K562 (cell line): Measurements from ENCODE around the gene IFT25. TPM values are rescaled to one million over a fixed set of nuclear protein-coding genes. Genes with fewer than 3 reads are reported as not detected.
A peak's percentile ranks its signal among the peaks of the same experiment; 100 is the strongest.

Experiments used
- ATAC-seq: fragments of 200-7000 bp; cut with Tn5 transposase; 3 replicates; pipeline ENCODE4 v1.9.1; 2020; ENCODE audit warnings: moderate library complexity
- BruUV-seq: library from RNA; stranded (reverse); fragments of 400-500 nt; replicated peaks from 2 replicates; lab custom pipeline; 2021; lab: Mats Ljungman, UMichigan
- CTCF ChIA-PET: fragments of 300-600 bp; formaldehyde crosslinking; extraction: SDS; loops from one replicate; lab custom pipeline; 2021; ENCODE audit warnings: low intra/inter-chr PET ratio; lab: Yijun Ruan, JAX
- POLR2A ChIA-PET: fragments of 300-600, 350-650 bp; sonication (Branson Sonifier 250); formaldehyde crosslinking; extraction: SDS; loops from one replicate; lab custom pipeline; 2021; ENCODE audit warnings: antibody characterized with exemption, inconsistent platforms; lab: Yijun Ruan, JAX
- DNase-seq, 4 experiments: peaks; one replicate each; pipeline versions ENCODE4 v3.0.0 to v3.0.0-alpha.2; 2011 to 2018; ENCODE audit warnings: low spot score in 3 of 4, mixed read lengths in 3 of 4; ENCODE audit errors: extremely low read depth in 1 of 4
- FAIRE-seq: peaks from 2 replicates; lab custom pipeline; 2011; peaks lifted over from hg19 to GRCh38; lab: Jason Lieb, UNC
- H2AFZ ChIP-seq: 2 replicates; pipeline ENCODE4 v1.6.0; 2011; ENCODE audit warnings: low read depth, low read length, control low read depth, inconsistent platforms
- H3K27ac ChIP-seq: fragments of 200-600 bp; 3 replicates; pipeline ENCODE4 v1.8.0; 2011; ENCODE audit warnings: low read depth, mild to moderate bottlenecking, control low read depth, inconsistent platforms, low read length, moderate library complexity, mixed read lengths; ENCODE audit errors: extremely low read depth
- H3K27me3 ChIP-seq, 2 experiments: fragments of 300-600 bp in 1 of 2; 2 replicates in 1 of 2; 3 replicates in 1 of 2; pipeline versions ENCODE4 v1.6.0 to v1.8.0; 2011; ENCODE audit warnings: inconsistent platforms in 2 of 2, low read length in 2 of 2, mild to moderate bottlenecking in 1 of 2, mixed read lengths in 1 of 2, moderate library complexity in 1 of 2; ENCODE audit not compliant: control insufficient read depth in 2 of 2, insufficient read depth in 2 of 2
- H3K36me3 ChIP-seq: fragments of 300-600 bp; 3 replicates; pipeline ENCODE4 v1.8.0; 2011; ENCODE audit warnings: mild to moderate bottlenecking, low read length, inconsistent platforms; ENCODE audit not compliant: control insufficient read depth, insufficient read depth
- H3K4me1 ChIP-seq, 2 experiments: fragments of 200-600 bp in 1 of 2; replicated peaks in 1 of 2; 2 replicates in 1 of 2; 3 replicates in 1 of 2; pipeline versions ENCODE4 v1.5.1 to v1.8.0; 2011; ENCODE audit warnings: inconsistent platforms in 2 of 2, low read length in 2 of 2, mild to moderate bottlenecking in 1 of 2, mixed read lengths in 1 of 2, moderate library complexity in 1 of 2; ENCODE audit not compliant: control insufficient read depth in 2 of 2, insufficient read depth in 2 of 2
- H3K4me2 ChIP-seq: 2 replicates; pipeline ENCODE4 v1.6.1; 2011; ENCODE audit warnings: low read length, control low read depth, inconsistent platforms, mixed read lengths; ENCODE audit not compliant: insufficient read depth
- H3K4me3 ChIP-seq: fragments of 200-600 bp; sonication (generic), shearing (Covaris generic); 2 replicates; pipeline ENCODE4 v1.5.1; 2016; ENCODE audit warnings: control low read depth, inconsistent platforms
- H3K79me2 ChIP-seq: fragments of 200-600 bp; 3 replicates; pipeline ENCODE4 v1.8.0; 2011; ENCODE audit warnings: low read length, inconsistent platforms; ENCODE audit not compliant: control insufficient read depth, insufficient read depth
- H3K9ac ChIP-seq, 2 experiments: 2 replicates each; pipeline versions ENCODE4 v1.6.0 to v1.6.1; 2011; ENCODE audit warnings: low read depth in 2 of 2, low read length in 2 of 2, control low read depth in 1 of 2, inconsistent platforms in 1 of 2, mild to moderate bottlenecking in 1 of 2, mixed read lengths in 1 of 2; ENCODE audit not compliant: insufficient read depth in 1 of 2
- H3K9me1 ChIP-seq: one replicate; pipeline ENCODE4 v1.6.0; 2011; ENCODE audit warnings: inconsistent platforms, mild to moderate bottlenecking, low read length, moderate library complexity; ENCODE audit not compliant: control insufficient read depth, insufficient read depth
- H3K9me3 ChIP-seq: replicated peaks from 2 replicates; pipeline ENCODE4 v1.5.1; 2011; ENCODE audit warnings: low read depth, low read length, inconsistent platforms; ENCODE audit not compliant: control insufficient read depth, insufficient read depth
- H4K20me1 ChIP-seq: replicated peaks from 2 replicates; pipeline ENCODE4 v1.6.1; 2011; ENCODE audit warnings: low read length, inconsistent platforms, mixed read lengths; ENCODE audit not compliant: control insufficient read depth, insufficient read depth
- GABPA ChIP-seq: fragments of 200-800 bp; sonication (Bioruptor generic); conservative IDR thresholded peaks from 2 replicates; pipeline ENCODE4 v1.6.1; 2016; ENCODE audit warnings: low read depth, missing genetic modification characterization, missing compliant biosample characterization
- NCOA2 ChIP-seq, 2 experiments: fragments of 450-650 bp; IDR thresholded peaks; 2 replicates each; pipeline ENCODE4 v1.6.1; 2018; ENCODE audit warnings: mild to moderate bottlenecking in 2 of 2, moderate library complexity in 1 of 2; ENCODE audit not compliant: partially characterized antibody in 2 of 2
- PML ChIP-seq: IDR thresholded peaks from 2 replicates; pipeline ENCODE4 v1.6.1; 2012; ENCODE audit warnings: low read length, inconsistent platforms
- ZBED1 ChIP-seq: IDR thresholded peaks from 2 replicates; pipeline ENCODE4 v1.6.1; 2014
- ZNF133 ChIP-seq: fragments of 250-450 bp; sonication (Bioruptor Pico); IDR thresholded peaks from 2 replicates; pipeline ENCODE4 v1.4.0; 2020; ENCODE audit warnings: mild to moderate bottlenecking
- WGBS: fragments of 100-300 bp; shearing (Covaris generic); methylation state at CpG from one replicate; pipeline ENCODE4 v1.1.6; 2016; ENCODE audit warnings: low coverage, mixed read lengths; ENCODE audit not compliant: insufficient coverage; ENCODE audit errors: missing lambda C conversion rate; 5-methylcytosine and 5-hydroxymethylcytosine counted together
- in situ Hi-C: fragments of 300-500 bp; cut with MboI; formaldehyde crosslinking; loops from 4 replicates; pipeline ENCODE4 v1.15.0; 2018; ENCODE audit warnings: inconsistent platforms, mixed read lengths
- intact Hi-C: fragments of 100-400 bp; cut with micrococcal nuclease; formaldehyde crosslinking; loops from 2 replicates; pipeline ENCODE4 v1.14.2; 2022
- polyA plus RNA-seq, 8 experiments: library from polyadenylated mRNA; depleted of rRNA in 4 of 8; stranded (reverse) in 5 of 8; unstranded in 3 of 8; fragments of >200 nt; fragmentation: Nextera tagmentation in 2 of 8; fragmentation: Illumina TruSeq in 1 of 8; extraction: Ambion mirVana in 2 of 8; extraction: Trizol in 1 of 8; gene quantifications; 2 replicates each; pipeline versions ENCODE4 v1.2.1 to v1.2.3, GENCODE V29; 2011 to 2014; ENCODE audit warnings: inconsistent platforms in 1 of 8, missing spikeins in 1 of 8
- total RNA-seq, 7 experiments: library from RNA; depleted of rRNA in 6 of 7; stranded (reverse); fragments of >200 nt in 6 of 7; fragmentation: Illumina TruSeq in 2 of 7; extraction: Trizol in 2 of 7; gene quantifications; 2 replicates each; pipeline versions ENCODE4 v1.2.1 to v1.2.3, GENCODE V29; 2011 to 2021; ENCODE audit warnings: low replicate concordance in 1 of 7
- TF ChIP-seq, protein P1 (sequence below): fragments of 250-450 bp; sonication (Bioruptor Pico); IDR thresholded peaks from 2 replicates; pipeline ENCODE4 v1.5.0; 2021
- TF ChIP-seq, protein P2 (sequence below): fragments of 250-450 bp; sonication (Bioruptor Pico); IDR thresholded peaks from 2 replicates; pipeline ENCODE4 v1.4.0; 2020
- TF ChIP-seq, protein P3 (sequence below): sonication (generic); formaldehyde crosslinking; IDR thresholded peaks from 2 replicates; pipeline ENCODE4 v1.9.0; 2022; ENCODE audit warnings: mild to moderate bottlenecking, missing genetic modification reagents
- TF ChIP-seq, protein P4 (sequence below): fragments of 250-450 bp; sonication (Bioruptor Pico); IDR thresholded peaks from 2 replicates; pipeline ENCODE4 v1.5.0; 2021; ENCODE audit warnings: mild to moderate bottlenecking, borderline replicate concordance
- TF ChIP-seq, protein P5 (sequence below): sonication (generic); formaldehyde crosslinking; IDR thresholded peaks from 2 replicates; pipeline ENCODE4 v1.8.0; 2022; ENCODE audit warnings: mild to moderate bottlenecking, missing genetic modification reagents

Gene IFT25
- total and polyA plus RNA-seq, 9 of the 15 experiments (the other 6 are each of a cell fraction or from before 2014, with no cell fraction given), result 93.6 to 209 (median 167) TPM

DNA sequence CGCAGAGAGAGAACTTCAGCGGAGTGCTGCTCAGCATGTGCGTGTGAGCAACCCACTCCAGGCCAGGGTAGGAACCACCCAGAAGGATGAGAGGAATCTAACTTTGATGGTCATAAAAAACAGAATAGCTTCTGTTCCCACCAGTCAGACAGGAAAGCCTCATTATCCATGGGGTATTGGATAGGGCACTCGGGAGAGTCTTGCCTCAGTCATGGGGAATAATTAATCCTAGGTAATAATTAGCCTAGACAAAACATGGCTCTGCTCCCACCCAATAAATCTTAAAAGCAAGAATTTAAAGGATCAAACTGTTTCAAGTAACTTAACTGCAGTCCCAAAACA, 37.2 kb upstream of the IFT25 start:
- Histone ChIP-seq H3K27me3 (no peaks in the 10 kb centered on the region), H3K4me2 (peak overlapping the region; percentile 67), H3K79me2 (no peaks in the 10 kb centered on the region), H3K9me3 (no peaks in the 10 kb centered on the region), H2AFZ (peak overlapping the region; percentile 96), H3K4me3 (0 out of 2 replicates have a peak overlapping the region, but pooled peaks have one; percentile 6), H4K20me1 (no peaks in the 10 kb centered on the region), H3K36me3 (no peaks in the 10 kb centered on the region), H3K9ac (peak overlapping the region; percentile 32 to 86; a peak in 2 of 4 replicates), H3K4me1 (peaks cover 4 to 9% of the 10 kb centered on the region in 2 experiments; a peak in 4 of 5 replicates), H3K9me1 (no peaks in the 10 kb centered on the region), H3K27ac (no peak overlapping the region)
- in situ Hi-C loops, result no loop called here
- 63% methylated on average over 3 of the region's 4 CpGs for WGBS
- intact Hi-C loops, result no loop called here
- ChIA-PET CTCF (no interaction called here), POLR2A (interaction anchor here (0.6 to 1.7 kb wide), 2 partner anchors 9 to 241 kb away, joined by 3 to 10 read pairs; no protein-coding TSS in a partner anchor)
- FAIRE-seq (no peak), DNase-seq (no peak), ATAC-seq (peak; percentile 43)
- no TSS peak for BruUV-seq
- TF ChIP-seq, protein P1, sequence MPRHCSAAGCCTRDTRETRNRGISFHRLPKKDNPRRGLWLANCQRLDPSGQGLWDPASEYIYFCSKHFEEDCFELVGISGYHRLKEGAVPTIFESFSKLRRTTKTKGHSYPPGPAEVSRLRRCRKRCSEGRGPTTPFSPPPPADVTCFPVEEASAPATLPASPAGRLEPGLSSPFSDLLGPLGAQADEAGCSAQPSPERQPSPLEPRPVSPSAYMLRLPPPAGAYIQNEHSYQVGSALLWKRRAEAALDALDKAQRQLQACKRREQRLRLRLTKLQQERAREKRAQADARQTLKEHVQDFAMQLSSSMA (CRISPR knock-in tag), result no peak
- TF ChIP-seq, protein P2, sequence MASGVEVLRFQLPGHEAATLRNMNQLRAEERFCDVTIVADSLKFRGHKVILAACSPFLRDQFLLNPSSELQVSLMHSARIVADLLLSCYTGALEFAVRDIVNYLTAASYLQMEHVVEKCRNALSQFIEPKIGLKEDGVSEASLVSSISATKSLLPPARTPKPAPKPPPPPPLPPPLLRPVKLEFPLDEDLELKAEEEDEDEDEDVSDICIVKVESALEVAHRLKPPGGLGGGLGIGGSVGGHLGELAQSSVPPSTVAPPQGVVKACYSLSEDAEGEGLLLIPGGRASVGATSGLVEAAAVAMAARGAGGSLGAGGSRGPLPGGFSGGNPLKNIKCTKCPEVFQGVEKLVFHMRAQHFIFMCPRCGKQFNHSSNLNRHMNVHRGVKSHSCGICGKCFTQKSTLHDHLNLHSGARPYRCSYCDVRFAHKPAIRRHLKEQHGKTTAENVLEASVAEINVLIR (CRISPR knock-in tag), result no peak
- TF ChIP-seq ZBED1 (no peak), PML (no peak), GABPA (tag) (0 out of 2 replicates have a peak, but pooled peaks have one; percentile 3), ZNF133 (CRISPR knock-in tag) (no peak), NCOA2 (IDR thresholded peaks at IDR 0.05; ENCODE audit: partially characterized antibody in 2 of 2) (no peak)
- TF ChIP-seq, protein P3, sequence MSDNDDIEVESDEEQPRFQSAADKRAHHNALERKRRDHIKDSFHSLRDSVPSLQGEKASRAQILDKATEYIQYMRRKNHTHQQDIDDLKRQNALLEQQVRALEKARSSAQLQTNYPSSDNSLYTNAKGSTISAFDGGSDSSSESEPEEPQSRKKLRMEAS, result 0 out of 2 replicates have a peak, but pooled peaks have one; percentile 9
- TF ChIP-seq, protein P4, sequence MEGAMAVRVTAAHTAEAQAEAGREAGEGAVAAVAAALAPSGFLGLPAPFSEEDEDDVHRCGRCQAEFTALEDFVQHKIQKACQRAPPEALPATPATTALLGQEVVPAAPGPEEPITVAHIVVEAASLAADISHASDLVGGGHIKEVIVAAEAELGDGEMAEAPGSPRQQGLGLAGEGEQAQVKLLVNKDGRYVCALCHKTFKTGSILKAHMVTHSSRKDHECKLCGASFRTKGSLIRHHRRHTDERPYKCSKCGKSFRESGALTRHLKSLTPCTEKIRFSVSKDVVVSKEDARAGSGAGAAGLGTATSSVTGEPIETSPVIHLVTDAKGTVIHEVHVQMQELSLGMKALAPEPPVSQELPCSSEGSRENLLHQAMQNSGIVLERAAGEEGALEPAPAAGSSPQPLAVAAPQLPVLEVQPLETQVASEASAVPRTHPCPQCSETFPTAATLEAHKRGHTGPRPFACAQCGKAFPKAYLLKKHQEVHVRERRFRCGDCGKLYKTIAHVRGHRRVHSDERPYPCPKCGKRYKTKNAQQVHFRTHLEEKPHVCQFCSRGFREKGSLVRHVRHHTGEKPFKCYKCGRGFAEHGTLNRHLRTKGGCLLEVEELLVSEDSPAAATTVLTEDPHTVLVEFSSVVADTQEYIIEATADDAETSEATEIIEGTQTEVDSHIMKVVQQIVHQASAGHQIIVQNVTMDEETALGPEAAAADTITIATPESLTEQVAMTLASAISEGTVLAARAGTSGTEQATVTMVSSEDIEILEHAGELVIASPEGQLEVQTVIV (CRISPR knock-in tag), result no peak
- TF ChIP-seq, protein P5, sequence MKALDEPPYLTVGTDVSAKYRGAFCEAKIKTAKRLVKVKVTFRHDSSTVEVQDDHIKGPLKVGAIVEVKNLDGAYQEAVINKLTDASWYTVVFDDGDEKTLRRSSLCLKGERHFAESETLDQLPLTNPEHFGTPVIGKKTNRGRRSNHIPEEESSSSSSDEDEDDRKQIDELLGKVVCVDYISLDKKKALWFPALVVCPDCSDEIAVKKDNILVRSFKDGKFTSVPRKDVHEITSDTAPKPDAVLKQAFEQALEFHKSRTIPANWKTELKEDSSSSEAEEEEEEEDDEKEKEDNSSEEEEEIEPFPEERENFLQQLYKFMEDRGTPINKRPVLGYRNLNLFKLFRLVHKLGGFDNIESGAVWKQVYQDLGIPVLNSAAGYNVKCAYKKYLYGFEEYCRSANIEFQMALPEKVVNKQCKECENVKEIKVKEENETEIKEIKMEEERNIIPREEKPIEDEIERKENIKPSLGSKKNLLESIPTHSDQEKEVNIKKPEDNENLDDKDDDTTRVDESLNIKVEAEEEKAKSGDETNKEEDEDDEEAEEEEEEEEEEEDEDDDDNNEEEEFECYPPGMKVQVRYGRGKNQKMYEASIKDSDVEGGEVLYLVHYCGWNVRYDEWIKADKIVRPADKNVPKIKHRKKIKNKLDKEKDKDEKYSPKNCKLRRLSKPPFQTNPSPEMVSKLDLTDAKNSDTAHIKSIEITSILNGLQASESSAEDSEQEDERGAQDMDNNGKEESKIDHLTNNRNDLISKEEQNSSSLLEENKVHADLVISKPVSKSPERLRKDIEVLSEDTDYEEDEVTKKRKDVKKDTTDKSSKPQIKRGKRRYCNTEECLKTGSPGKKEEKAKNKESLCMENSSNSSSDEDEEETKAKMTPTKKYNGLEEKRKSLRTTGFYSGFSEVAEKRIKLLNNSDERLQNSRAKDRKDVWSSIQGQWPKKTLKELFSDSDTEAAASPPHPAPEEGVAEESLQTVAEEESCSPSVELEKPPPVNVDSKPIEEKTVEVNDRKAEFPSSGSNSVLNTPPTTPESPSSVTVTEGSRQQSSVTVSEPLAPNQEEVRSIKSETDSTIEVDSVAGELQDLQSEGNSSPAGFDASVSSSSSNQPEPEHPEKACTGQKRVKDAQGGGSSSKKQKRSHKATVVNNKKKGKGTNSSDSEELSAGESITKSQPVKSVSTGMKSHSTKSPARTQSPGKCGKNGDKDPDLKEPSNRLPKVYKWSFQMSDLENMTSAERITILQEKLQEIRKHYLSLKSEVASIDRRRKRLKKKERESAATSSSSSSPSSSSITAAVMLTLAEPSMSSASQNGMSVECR (CRISPR knock-in tag), result no peak
